SK-N-SH treated with all-trans-retinoic acid at 6 μM for 48 hours (cell line): ENCODE data around the gene EPB41L5.

Experiments used
- OSR1 ChIP-seq: fragments of 250-450 bp; sonication (Bioruptor Pico); IDR thresholded peaks from 2 replicates; pipeline ENCODE4 v1.8.0; 2022; ENCODE audit warnings: moderate library complexity, mild to moderate bottlenecking, inconsistent platforms
- TSHZ2 ChIP-seq: fragments of 250-450 bp; sonication (Bioruptor Pico); IDR thresholded peaks from 2 replicates; pipeline ENCODE4 v1.5.0; 2020; ENCODE audit warnings: mild to moderate bottlenecking, moderate library complexity

DNA sequence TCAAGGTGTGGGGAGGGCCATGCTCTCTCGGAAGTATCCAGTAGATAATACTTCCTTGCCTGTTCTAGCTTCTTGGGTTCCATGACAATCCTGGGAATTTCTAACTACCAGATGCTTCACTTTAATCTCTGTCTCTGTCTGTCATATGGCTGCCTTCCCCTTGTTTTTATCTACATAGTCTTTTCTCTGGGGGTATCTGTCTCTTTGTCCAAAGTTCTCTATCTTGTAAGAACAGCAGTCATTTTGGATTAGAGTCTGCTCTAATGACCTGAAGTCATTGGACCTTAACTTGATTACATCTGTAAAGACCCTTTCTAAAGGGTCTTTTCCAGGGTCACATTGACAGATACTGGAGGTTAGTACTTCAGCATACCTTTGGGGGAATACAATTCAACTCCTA lies 11.4 kb upstream of the EPB41L5 start:
- TF ChIP-seq OSR1 (CRISPR knock-in tag) = no peak
- no peak for TF ChIP-seq TSHZ2 (CRISPR knock-in tag)
